ENCODE data around the gene GYS1. TPM values are rescaled to one million over a fixed set of nuclear protein-coding genes. Genes with fewer than 3 reads are reported as not detected.
"Not testable (repeated sequence)": the region's sequence is repeated elsewhere in the genome, so short reads cannot be mapped to it uniquely, and the experiment has no call there.

The GYS1 gene
- total and polyA plus RNA-seq, 8 donors, result 7.3 to 18.2 (median 13.6) TPM

- H3K4me1 ChIP-seq, result peaks cover 0 to 3% (median 0%) of the 10 kb centered on the region in 3 donors
- DNase-seq, result peak in 3 of 6 donors; percentile 23 to 49 (median 31)
- ATAC-seq, result peak in 3 of 4 donors; percentile 49 to 80 (median 71)
- no peak overlapping the region for H3K4me3 ChIP-seq
- H3K36me3 ChIP-seq, result no peaks in the 10 kb centered on the region
- 12 to 16% methylated on average over 10 of the region's 10 CpGs for WGBS, 2 donors
- intact Hi-C loops (cut with DNase I), result no loop called here
- H3K27ac ChIP-seq, result peak overlapping the region in 2 of 4 donors; percentile 19 to 28
- no peaks in the 10 kb centered on the region for H3K27me3 ChIP-seq
- no peaks in the 10 kb centered on the region for H3K9me3 ChIP-seq
- no peak for TF ChIP-seq CTCF (IDR thresholded peaks at IDR 0.05)
- no peak for FAIRE-seq
Measured at GRCh38 chr19:48926909-48927308, 66.2 kb downstream of the GYS1 start.

GRCh38 chr19:48925890-48926289, 67.2 kb downstream of the GYS1 start:
- H3K4me1 ChIP-seq; intact Hi-C loops (cut with DNase I); H3K9me3 ChIP-seq; H3K36me3 ChIP-seq; H3K27ac ChIP-seq; H3K27me3 ChIP-seq; H3K4me3 ChIP-seq; DNase-seq; ATAC-seq; FAIRE-seq: not testable (repeated sequence)
- 75 to 88% methylated on average over 8 of the region's 8 CpGs for WGBS, 2 donors

GRCh38 chr19:48925240-48925843, 67.8 kb downstream of the GYS1 start:
- Histone ChIP-seq H3K36me3 (no peaks in the 10 kb centered on the region), H3K27me3 (no peaks in the 10 kb centered on the region), H3K4me3 (no peak overlapping the region), H3K4me1 (peaks cover 0 to 3% (median 0%) of the 10 kb centered on the region in 3 donors), H3K27ac (no peak overlapping the region), H3K9me3 (no peaks in the 10 kb centered on the region)
- no peak for ATAC-seq
- FAIRE-seq, result no peak
- intact Hi-C loops (cut with DNase I), result no loop called here
- 70 to 74% methylated on average over 11 of the region's 11 CpGs for WGBS, 2 donors
- no peak for DNase-seq
- TF ChIP-seq CTCF (IDR thresholded peaks at IDR 0.05), result no peak

- WGBS, 2 donors, result 90 to 91% methylated on average over 18 of the region's 18 CpGs
- FAIRE-seq, result no peak
- no peak overlapping the region for H3K27ac ChIP-seq
- H3K4me1 ChIP-seq, result peaks cover 0 to 3% (median 0%) of the 10 kb centered on the region in 3 donors
- H3K27me3 ChIP-seq, result no peaks in the 10 kb centered on the region
- ATAC-seq, result no peak
- H3K36me3 ChIP-seq, result peaks cover 0 to 3% (median 0%) of the 10 kb centered on the region in 3 donors
- intact Hi-C loops (cut with DNase I), result no loop called here
- TF ChIP-seq CTCF (IDR thresholded peaks at IDR 0.05), result no peak
- H3K9me3 ChIP-seq, result no peaks in the 10 kb centered on the region
- DNase-seq, result peak in 1 of 6 donors; percentile 51
- no peak overlapping the region for H3K4me3 ChIP-seq
Measured at GRCh38 chr19:48922548-48923490, 70.3 kb downstream of the GYS1 start.

GRCh38 chr19:48921721-48922500, 71.2 kb downstream of the GYS1 start:
- WGBS, 2 donors, result 90 to 98% methylated on average over 10 to 12 of the region's 12 CpGs
- DNase-seq, result peak in 2 of 6 donors; percentile 44 to 65
- Histone ChIP-seq H3K27me3 (no peaks in the 10 kb centered on the region), H3K27ac (no peak overlapping the region), H3K9me3 (no peaks in the 10 kb centered on the region), H3K4me3 (no peak overlapping the region), H3K4me1 (peaks cover 0 to 2% (median 0%) of the 10 kb centered on the region in 3 donors), H3K36me3 (peaks cover 0 to 3% (median 0%) of the 10 kb centered on the region in 3 donors)
- no peak for ATAC-seq
- intact Hi-C loops (cut with DNase I), result no loop called here
- no peak for FAIRE-seq
- TF ChIP-seq CTCF (IDR thresholded peaks at IDR 0.05), result no peak
